CD4-positive, CD25-positive, alpha-beta regulatory T cell (primary cell): ENCODE results near the gene CCSER1. TPM values are rescaled to one million over a fixed set of nuclear protein-coding genes. Genes with fewer than 3 reads are reported as not detected.

Experiments
- ATAC-seq, 2 donors: fragments of 150-1000 bp; cut with Tn5 transposase; one replicate each; pipeline ENCODE4 v1.10.0; 2021; ENCODE audit warnings: low read depth in 2 of 2, moderate number of reproducible peaks in 2 of 2, moderate library complexity in 1 of 2
- DNase-seq, 3 donors: peaks; one replicate each; pipeline versions ENCODE4 v3.0.0 to v3.0.0-alpha.2; 2012 to 2022; ENCODE audit warnings: mixed read lengths in 1 of 3
- H3K27ac ChIP-seq: one replicate; pipeline ENCODE4 v1.7.0; 2013; ENCODE audit warnings: mild to moderate bottlenecking, low read length; ENCODE audit not compliant: insufficient read depth, poor library complexity, severe bottlenecking
- H3K27me3 ChIP-seq: one replicate; pipeline ENCODE4 v1.7.0; 2013; ENCODE audit warnings: low read length; ENCODE audit not compliant: control insufficient read depth, insufficient read depth
- H3K36me3 ChIP-seq: one replicate; pipeline ENCODE4 v1.7.0; 2013; ENCODE audit warnings: mild to moderate bottlenecking, low read length, moderate library complexity; ENCODE audit not compliant: control insufficient read depth, insufficient read depth
- H3K4me1 ChIP-seq: 2 replicates; pipeline ENCODE4 v1.7.0; 2013; ENCODE audit warnings: mild to moderate bottlenecking, low read length; ENCODE audit not compliant: insufficient read depth, control insufficient read depth, poor library complexity, severe bottlenecking
- H3K4me3 ChIP-seq: one replicate; pipeline ENCODE4 v1.7.0; 2013; ENCODE audit warnings: low read depth, mild to moderate bottlenecking, low read length, moderate library complexity
- H3K9me3 ChIP-seq, 2 experiments: 1 replicate in 1 of 2; 2 replicates in 1 of 2; pipeline ENCODE4 v1.7.0; 2013; ENCODE audit warnings: low read length in 2 of 2, mild to moderate bottlenecking in 1 of 2, moderate library complexity in 1 of 2; ENCODE audit not compliant: control insufficient read depth in 2 of 2
- H3K27ac Mint-ChIP-seq, 3 donors: one replicate each; pipeline ENCODE4 v1.8.0; 2020 to 2022; ENCODE audit warnings: mild to moderate bottlenecking in 3 of 3, mixed read lengths in 3 of 3, moderate library complexity in 2 of 3
- H3K27me3 Mint-ChIP-seq: one replicate; pipeline ENCODE4 v1.8.0; 2022; ENCODE audit warnings: mild to moderate bottlenecking, mixed read lengths
- H3K36me3 Mint-ChIP-seq: one replicate; pipeline ENCODE4 v1.8.0; 2020; ENCODE audit warnings: mixed read lengths
- H3K4me1 Mint-ChIP-seq, 4 donors: one replicate each; pipeline ENCODE4 v1.8.0; 2020 to 2022; ENCODE audit warnings: mixed read lengths in 4 of 4, mild to moderate bottlenecking in 1 of 4
- H3K4me3 Mint-ChIP-seq, 4 donors: one replicate each; pipeline ENCODE4 v1.8.0; 2020 to 2022; ENCODE audit warnings: mild to moderate bottlenecking in 4 of 4, mixed read lengths in 4 of 4, moderate library complexity in 3 of 4
- H3K9me3 Mint-ChIP-seq, 7 donors: one replicate each; pipeline ENCODE4 v1.8.0; 2020 to 2022; ENCODE audit warnings: mixed read lengths in 7 of 7, mild to moderate bottlenecking in 3 of 7, moderate library complexity in 2 of 7
- polyA plus RNA-seq, 4 donors: library from polyadenylated mRNA; unstranded; fragments of 300-500 nt; fragmentation: Illumina TruSeq; gene quantifications; one replicate each; pipeline ENCODE4 v1.2.3, GENCODE V29; 2021
- total RNA-seq: library from RNA; stranded (reverse); gene quantifications from one replicate; pipeline ENCODE4 v1.2.3, GENCODE V29; 2022

The CCSER1 gene
- total and polyA plus RNA-seq, 5 donors from 2014 or later, result 0.20 to 0.60 TPM; not detected in 3

DNA sequence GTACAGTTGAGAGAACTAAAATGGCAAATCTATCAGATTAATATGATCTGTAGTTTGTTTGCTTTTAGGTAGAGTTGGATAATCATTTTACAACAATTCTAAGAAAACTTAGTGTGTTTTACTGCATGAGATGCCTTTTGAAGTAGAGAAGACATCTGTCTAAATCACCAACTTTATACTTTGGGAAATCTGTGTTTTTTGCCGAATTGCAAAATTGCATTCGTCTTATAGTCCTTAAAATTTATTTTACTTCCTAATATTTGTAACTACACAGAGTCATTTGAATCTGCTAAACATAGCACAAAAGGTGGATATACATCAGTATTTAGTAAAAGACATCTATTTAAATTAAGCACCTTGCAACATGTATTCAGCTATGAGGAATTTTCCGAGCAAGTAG, 100.0 kb downstream of the CCSER1 start:
- H3K4me3 ChIP-seq, result no peak overlapping the region
- DNase-seq (no peak), ATAC-seq (no peak)
- H3K27ac Mint-ChIP-seq, result no peak overlapping the region
- no peaks in the 10 kb centered on the region for H3K4me1 ChIP-seq
- H3K27me3 Mint-ChIP-seq, result no peaks in the 10 kb centered on the region
- H3K36me3 ChIP-seq, result no peaks in the 10 kb centered on the region
- H3K9me3 ChIP-seq, result no peaks in the 10 kb centered on the region
- H3K36me3 Mint-ChIP-seq, result no peaks in the 10 kb centered on the region
- no peaks in the 10 kb centered on the region for H3K27me3 ChIP-seq
- peaks cover 0 to 9% (median 3%) of the 10 kb centered on the region in 7 donors for H3K9me3 Mint-ChIP-seq
- no peak overlapping the region for H3K4me3 Mint-ChIP-seq
- no peaks in the 10 kb centered on the region for H3K4me1 Mint-ChIP-seq
- H3K27ac ChIP-seq, result no peak overlapping the region

GRCh38 chr4:90234916-90235547, 107.8 kb downstream of the CCSER1 start:
- DNase-seq, result no peak
- no peaks in the 10 kb centered on the region for H3K36me3 Mint-ChIP-seq
- Histone ChIP-seq H3K4me3 (no peak overlapping the region), H3K9me3 (no peaks in the 10 kb centered on the region), H3K36me3 (no peaks in the 10 kb centered on the region), H3K27me3 (no peaks in the 10 kb centered on the region), H3K27ac (no peak overlapping the region), H3K4me1 (no peaks in the 10 kb centered on the region)
- no peak for ATAC-seq
- H3K27me3 Mint-ChIP-seq, result no peaks in the 10 kb centered on the region
- H3K4me1 Mint-ChIP-seq, result no peaks in the 10 kb centered on the region
- no peak overlapping the region for H3K4me3 Mint-ChIP-seq
- no peak overlapping the region for H3K27ac Mint-ChIP-seq
- H3K9me3 Mint-ChIP-seq, result peaks cover 0 to 4% (median 0%) of the 10 kb centered on the region in 7 donors

DNA sequence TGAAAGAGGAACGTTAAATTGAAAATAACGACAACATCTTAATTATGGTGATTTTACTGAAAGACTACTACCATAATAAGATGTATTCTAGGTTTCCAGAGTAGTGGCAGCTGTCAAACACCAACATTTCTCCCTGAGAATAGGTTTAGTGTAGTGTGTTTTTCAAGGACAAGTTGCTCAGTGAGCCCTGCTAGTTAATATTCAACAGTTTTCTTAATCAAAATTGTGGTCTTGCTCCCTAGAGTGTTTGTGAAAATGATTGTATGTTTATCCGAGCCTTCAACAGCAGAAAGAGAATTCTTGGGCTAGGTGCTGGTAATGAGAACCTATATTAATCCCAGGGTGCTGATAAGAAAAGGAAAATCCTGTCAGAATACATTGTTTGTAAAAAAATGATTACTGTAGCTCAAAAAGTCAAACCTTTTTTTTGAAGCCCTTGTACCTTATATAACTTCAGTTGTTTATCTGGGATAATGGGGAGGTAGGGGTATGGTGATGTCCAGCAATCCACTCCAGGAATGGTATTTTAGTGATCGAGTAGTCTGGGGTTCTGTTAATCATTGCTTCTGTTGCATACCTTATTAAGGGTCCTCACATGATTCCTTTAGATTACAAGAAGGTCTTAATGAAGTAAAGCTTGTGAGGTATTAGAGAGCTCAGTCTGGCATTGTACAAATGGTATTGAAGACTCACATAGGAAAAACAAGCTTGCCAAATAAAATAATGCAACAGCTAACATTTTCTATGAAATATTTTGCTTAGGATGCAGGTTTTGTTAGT, 110.7 kb downstream of the CCSER1 start:
- Histone ChIP-seq H3K4me3 (no peak overlapping the region), H3K27ac (no peak overlapping the region), H3K36me3 (no peaks in the 10 kb centered on the region), H3K4me1 (no peaks in the 10 kb centered on the region), H3K27me3 (no peaks in the 10 kb centered on the region), H3K9me3 (no peaks in the 10 kb centered on the region)
- no peaks in the 10 kb centered on the region for H3K27me3 Mint-ChIP-seq
- ATAC-seq (no peak), DNase-seq (no peak)
- no peak overlapping the region for H3K4me3 Mint-ChIP-seq
- H3K9me3 Mint-ChIP-seq, result peaks cover 0 to 4% (median 0%) of the 10 kb centered on the region in 7 donors
- H3K4me1 Mint-ChIP-seq, result no peaks in the 10 kb centered on the region
- H3K27ac Mint-ChIP-seq, result no peak overlapping the region
- H3K36me3 Mint-ChIP-seq, result no peaks in the 10 kb centered on the region

GRCh38 chr4:90240333-90240732, 113.1 kb downstream of the CCSER1 start:
- no peaks in the 10 kb centered on the region for H3K36me3 Mint-ChIP-seq
- Histone ChIP-seq H3K4me3 (no peak overlapping the region), H3K27ac (no peak overlapping the region), H3K36me3 (no peaks in the 10 kb centered on the region), H3K27me3 (no peaks in the 10 kb centered on the region), H3K9me3 (no peaks in the 10 kb centered on the region), H3K4me1 (no peaks in the 10 kb centered on the region)
- H3K27ac Mint-ChIP-seq, result no peak overlapping the region
- ATAC-seq, result no peak
- no peak for DNase-seq
- no peaks in the 10 kb centered on the region for H3K27me3 Mint-ChIP-seq
- no peaks in the 10 kb centered on the region for H3K4me1 Mint-ChIP-seq
- no peaks in the 10 kb centered on the region for H3K9me3 Mint-ChIP-seq
- no peak overlapping the region for H3K4me3 Mint-ChIP-seq

DNA sequence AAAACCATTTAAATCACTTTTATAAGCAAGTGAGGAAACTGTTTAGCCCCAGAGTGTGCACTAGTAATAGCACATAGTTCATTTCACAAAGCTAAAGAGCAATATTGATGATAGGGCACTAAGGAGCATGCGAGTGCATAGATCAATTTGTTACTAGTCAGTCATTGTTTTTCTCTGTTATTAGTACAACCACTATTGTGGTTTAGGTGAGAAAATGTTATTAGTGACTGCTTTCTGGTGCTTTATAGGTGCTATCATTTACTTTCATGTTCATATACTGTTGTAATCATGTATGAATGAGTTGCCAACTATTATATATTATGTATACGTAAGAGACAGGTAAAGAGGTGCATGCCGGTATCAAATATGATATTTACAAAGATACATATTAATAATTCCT, 113.8 kb downstream of the CCSER1 start:
- no peaks in the 10 kb centered on the region for H3K27me3 Mint-ChIP-seq
- no peaks in the 10 kb centered on the region for H3K36me3 Mint-ChIP-seq
- H3K4me1 Mint-ChIP-seq, result no peaks in the 10 kb centered on the region
- Histone ChIP-seq H3K4me3 (no peak overlapping the region), H3K36me3 (no peaks in the 10 kb centered on the region), H3K27me3 (no peaks in the 10 kb centered on the region), H3K27ac (no peak overlapping the region), H3K9me3 (no peaks in the 10 kb centered on the region), H3K4me1 (no peaks in the 10 kb centered on the region)
- no peaks in the 10 kb centered on the region for H3K9me3 Mint-ChIP-seq
- no peak for DNase-seq
- ATAC-seq, result no peak
- H3K27ac Mint-ChIP-seq, result no peak overlapping the region
- no peak overlapping the region for H3K4me3 Mint-ChIP-seq

- Mint-ChIP-seq H3K27ac (no peak overlapping the region), H3K36me3 (no peaks in the 10 kb centered on the region), H3K4me3 (no peak overlapping the region), H3K9me3 (no peaks in the 10 kb centered on the region), H3K4me1 (no peaks in the 10 kb centered on the region), H3K27me3 (no peaks in the 10 kb centered on the region)
- DNase-seq, result no peak
- Histone ChIP-seq H3K9me3 (no peaks in the 10 kb centered on the region), H3K36me3 (no peaks in the 10 kb centered on the region), H3K4me1 (no peaks in the 10 kb centered on the region), H3K27ac (no peak overlapping the region), H3K4me3 (no peak overlapping the region), H3K27me3 (no peaks in the 10 kb centered on the region)
- no peak for ATAC-seq
These were observed 118.6 kb downstream of the CCSER1 start for GRCh38 chr4:90245837-90246236.

DNA sequence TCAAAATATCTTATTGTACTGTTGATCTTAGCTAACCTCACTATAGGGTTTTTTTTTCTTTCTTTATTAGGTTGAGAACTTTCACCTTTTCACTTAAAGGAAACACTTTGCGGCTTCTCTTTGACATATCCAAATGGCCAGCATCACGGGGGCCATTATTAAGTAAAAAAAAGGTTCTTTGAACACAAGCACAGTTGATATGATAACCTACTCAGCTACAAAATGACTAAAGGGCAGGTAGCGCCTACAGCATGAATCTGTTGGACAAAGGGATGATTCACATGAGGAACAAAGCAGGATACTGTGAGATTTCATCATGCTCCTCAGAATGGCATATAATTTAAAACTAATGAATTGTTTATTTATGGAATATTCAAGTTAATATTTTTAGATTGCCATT, 119.6 kb downstream of the CCSER1 start:
- DNase-seq (no peak), ATAC-seq (no peak)
- H3K9me3 ChIP-seq, result no peaks in the 10 kb centered on the region
- no peaks in the 10 kb centered on the region for H3K4me1 ChIP-seq
- Mint-ChIP-seq H3K27me3 (no peaks in the 10 kb centered on the region), H3K4me3 (no peak overlapping the region), H3K27ac (no peak overlapping the region), H3K4me1 (no peaks in the 10 kb centered on the region), H3K36me3 (no peaks in the 10 kb centered on the region), H3K9me3 (no peaks in the 10 kb centered on the region)
- H3K27ac ChIP-seq, result no peak overlapping the region
- H3K4me3 ChIP-seq, result no peak overlapping the region
- no peaks in the 10 kb centered on the region for H3K27me3 ChIP-seq
- no peaks in the 10 kb centered on the region for H3K36me3 ChIP-seq

DNA sequence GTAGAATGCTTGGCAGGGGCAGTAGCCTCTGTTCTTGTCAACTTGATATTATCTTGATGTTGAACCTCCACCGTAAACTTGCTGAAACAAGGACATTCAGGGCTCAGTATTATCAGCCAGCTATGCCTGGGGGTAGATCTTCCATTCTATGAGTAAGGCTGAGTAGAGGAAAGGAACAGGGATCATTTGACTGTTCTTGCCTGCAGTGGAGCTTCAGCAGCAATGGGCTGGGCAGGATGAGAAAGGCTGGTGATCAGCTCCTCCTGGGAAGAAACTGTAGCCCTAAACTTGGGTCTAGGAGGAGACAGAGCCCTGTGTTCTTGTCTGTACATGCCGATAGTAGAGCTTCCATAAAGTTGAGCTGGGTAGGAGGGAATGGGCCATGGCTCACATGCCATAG, 127.2 kb downstream of the CCSER1 start:
- ATAC-seq, result no peak
- Histone ChIP-seq H3K9me3 (no peaks in the 10 kb centered on the region), H3K4me3 (no peak overlapping the region), H3K36me3 (no peaks in the 10 kb centered on the region), H3K27me3 (no peaks in the 10 kb centered on the region), H3K4me1 (no peaks in the 10 kb centered on the region), H3K27ac (no peak overlapping the region)
- no peaks in the 10 kb centered on the region for H3K36me3 Mint-ChIP-seq
- DNase-seq, result no peak
- no peaks in the 10 kb centered on the region for H3K27me3 Mint-ChIP-seq
- no peak overlapping the region for H3K27ac Mint-ChIP-seq
- H3K4me1 Mint-ChIP-seq, result no peaks in the 10 kb centered on the region
- H3K4me3 Mint-ChIP-seq, result no peak overlapping the region
- H3K9me3 Mint-ChIP-seq, result no peaks in the 10 kb centered on the region
